Pancreas (tissue), 10 donors: ENCODE results near the gene OR8B8. TPM values are rescaled to one million over a fixed set of nuclear protein-coding genes. Genes with fewer than 3 reads are reported as not detected.

Experiments
- ATAC-seq, 4 donors: fragments of 200-7000 bp; cut with Tn5 transposase; one replicate each; pipeline versions ENCODE4 v1.8.0 to v1.9.1; 2020; ENCODE audit warnings: mild to moderate bottlenecking in 4 of 4, moderate library complexity in 4 of 4
- DNase-seq, 6 donors: peaks; one replicate each; pipeline ENCODE4 v3.0.0-alpha.2; 2020
- FAIRE-seq: peaks from 2 replicates; lab custom pipeline; 2012; peaks lifted over from hg19 to GRCh38; lab: Jason Lieb, UNC
- H3K27ac ChIP-seq, 4 donors: fragments of 200-600 bp; sonication (generic); 1 replicate in 3 of 4; 2 replicates in 1 of 4; pipeline versions ENCODE4 v1.5.0 to v1.8.0; 2020
- H3K27me3 ChIP-seq, 4 donors: fragments of 200-600 bp; one replicate each; pipeline ENCODE4 v1.8.0; 2021
- H3K36me3 ChIP-seq, 3 donors: fragments of 200-600 bp; sonication (generic) in 1 of 3; one replicate each; pipeline versions ENCODE4 v1.5.0 to v1.8.0; 2020 to 2021
- H3K4me1 ChIP-seq, 3 donors: fragments of 200-600 bp; one replicate each; pipeline ENCODE4 v1.8.0; 2021
- H3K4me3 ChIP-seq, 4 donors: fragments of 200-600 bp; sonication (generic) in 2 of 4; one replicate each; pipeline versions ENCODE4 v1.5.0 to v1.8.0; 2020 to 2021
- H3K9me3 ChIP-seq, 4 donors: fragments of 200-600 bp; one replicate each; pipeline ENCODE4 v1.8.0; 2021
- WGBS, 2 donors: extraction: QIAGEN DNeasy Blood & Tissue Kit; methylation state at CpG; one replicate each; pipeline ENCODE4 v1.1.7; 2013; 5-methylcytosine and 5-hydroxymethylcytosine counted together
- intact Hi-C, 3 donors: fragments of 100-400 bp; cut with DNase I; formaldehyde crosslinking; loops; one replicate each; pipeline versions ENCODE4 v1.11.1 to v1.14.2; 2022
- polyA plus RNA-seq, 2 donors: library from polyadenylated mRNA; stranded (reverse); fragments of 200-250 nt; gene quantifications; one replicate each; pipeline ENCODE4 v1.2.3, GENCODE V29; 2013
- total RNA-seq, 6 donors: library from RNA; stranded (reverse); fragmentation: NEBNext Ultra II Directional in 4 of 6; extraction: Animal tissue kit (Norgen Biotek cat#: 25700) in 4 of 6; gene quantifications; one replicate each; pipeline versions ENCODE4 v1.2.1 to v1.2.4, GENCODE V29; 2021 to 2023
- TF ChIP-seq, protein P1 (sequence below), 4 donors: fragments of 200-600 bp; sonication (generic) in 3 of 4; IDR thresholded peaks; one replicate each; pipeline versions ENCODE4 v1.5.0 to v1.8.0; 2021; ENCODE audit warnings: antibody characterized with exemption in 4 of 4
- donor health status: healthy with polysubstance abuse.
- donor health status: DM: no; HTN: no; CAD: no; lungs with moderate emphysema.
- donor health status: DM: no; HTN: no; CAD: no.
- donor health status: control.
- donor health status: control.
- donor health status: Bipolar disorder and iron deficiency.
- donor health status: DM: yes; HTN: yes; CAD: no.
- donor health status: DM: no; HTN: no; CAD: no.
- donor health status: DM: no; HTN: no; CAD: no.
- donor health status: DM: yes; HTN: yes; CAD: no.

The OR8B8 gene
- total and polyA plus RNA-seq, 8 donors: not detected

DNA sequence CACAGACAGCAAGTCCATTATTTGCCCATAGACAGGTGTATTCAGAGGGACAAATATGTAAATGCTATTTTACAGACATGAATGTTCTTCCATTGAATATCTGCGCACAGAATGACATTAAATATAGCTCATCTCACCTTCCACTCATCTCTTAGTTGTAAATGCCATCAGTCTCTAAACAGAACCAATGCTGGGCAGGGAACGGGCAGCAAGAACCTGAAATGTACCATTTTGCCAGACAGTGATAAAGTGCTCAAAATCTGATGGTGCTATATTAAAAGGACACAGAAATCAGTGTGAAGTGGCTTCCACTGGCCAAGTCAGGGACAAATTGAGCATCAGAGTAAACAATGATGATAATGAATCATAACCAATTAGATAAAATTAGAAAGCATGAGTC, 10.8 kb downstream of the OR8B8 start:
- ATAC-seq (no peak), FAIRE-seq (no peak), DNase-seq (no peak)
- peaks cover 0 to 4% (median 0%) of the 10 kb centered on the region in 4 donors for H3K27me3 ChIP-seq
- TF ChIP-seq, protein P1, sequence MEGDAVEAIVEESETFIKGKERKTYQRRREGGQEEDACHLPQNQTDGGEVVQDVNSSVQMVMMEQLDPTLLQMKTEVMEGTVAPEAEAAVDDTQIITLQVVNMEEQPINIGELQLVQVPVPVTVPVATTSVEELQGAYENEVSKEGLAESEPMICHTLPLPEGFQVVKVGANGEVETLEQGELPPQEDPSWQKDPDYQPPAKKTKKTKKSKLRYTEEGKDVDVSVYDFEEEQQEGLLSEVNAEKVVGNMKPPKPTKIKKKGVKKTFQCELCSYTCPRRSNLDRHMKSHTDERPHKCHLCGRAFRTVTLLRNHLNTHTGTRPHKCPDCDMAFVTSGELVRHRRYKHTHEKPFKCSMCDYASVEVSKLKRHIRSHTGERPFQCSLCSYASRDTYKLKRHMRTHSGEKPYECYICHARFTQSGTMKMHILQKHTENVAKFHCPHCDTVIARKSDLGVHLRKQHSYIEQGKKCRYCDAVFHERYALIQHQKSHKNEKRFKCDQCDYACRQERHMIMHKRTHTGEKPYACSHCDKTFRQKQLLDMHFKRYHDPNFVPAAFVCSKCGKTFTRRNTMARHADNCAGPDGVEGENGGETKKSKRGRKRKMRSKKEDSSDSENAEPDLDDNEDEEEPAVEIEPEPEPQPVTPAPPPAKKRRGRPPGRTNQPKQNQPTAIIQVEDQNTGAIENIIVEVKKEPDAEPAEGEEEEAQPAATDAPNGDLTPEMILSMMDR (IDR thresholded peaks at IDR 0.05): no peak
- H3K4me1 ChIP-seq: no peaks in the 10 kb centered on the region
- intact Hi-C loops: no loop called here
- no peak overlapping the region for H3K4me3 ChIP-seq
- WGBS, 2 donors: 81 to 84% methylated on average over 2 of the region's 2 CpGs
- no peaks in the 10 kb centered on the region for H3K36me3 ChIP-seq
- no peak overlapping the region for H3K27ac ChIP-seq
- H3K9me3 ChIP-seq: no peaks in the 10 kb centered on the region

DNA sequence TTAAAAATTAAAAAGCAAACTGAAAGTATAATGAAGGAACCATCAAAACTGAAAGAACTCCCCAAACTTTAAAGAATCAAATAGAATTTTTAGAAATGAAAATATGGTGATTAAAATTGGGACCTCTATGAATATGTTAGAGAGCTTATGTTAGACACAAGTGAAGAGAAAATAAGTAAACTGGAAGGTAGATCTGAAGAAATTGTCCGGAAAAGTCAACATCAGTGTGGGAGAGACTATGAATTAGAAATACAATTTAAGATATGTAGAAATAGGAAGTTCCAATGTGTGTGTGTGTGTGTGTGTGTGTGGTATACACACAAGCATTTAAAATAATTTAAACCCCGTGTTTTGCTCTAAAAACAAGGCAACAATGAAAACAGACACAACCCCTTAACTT, 15.9 kb downstream of the OR8B8 start:
- no peaks in the 10 kb centered on the region for H3K36me3 ChIP-seq
- 71 to 78% methylated on average over 2 of the region's 2 CpGs for WGBS, 2 donors
- no peaks in the 10 kb centered on the region for H3K27me3 ChIP-seq
- no peaks in the 10 kb centered on the region for H3K9me3 ChIP-seq
- no peak overlapping the region for H3K27ac ChIP-seq
- TF ChIP-seq, protein P1 (IDR thresholded peaks at IDR 0.05): no peak
- no peak overlapping the region for H3K4me3 ChIP-seq
- DNase-seq (no peak), ATAC-seq (no peak), FAIRE-seq (no peak)
- H3K4me1 ChIP-seq: no peaks in the 10 kb centered on the region
- intact Hi-C loops: no loop called here

DNA sequence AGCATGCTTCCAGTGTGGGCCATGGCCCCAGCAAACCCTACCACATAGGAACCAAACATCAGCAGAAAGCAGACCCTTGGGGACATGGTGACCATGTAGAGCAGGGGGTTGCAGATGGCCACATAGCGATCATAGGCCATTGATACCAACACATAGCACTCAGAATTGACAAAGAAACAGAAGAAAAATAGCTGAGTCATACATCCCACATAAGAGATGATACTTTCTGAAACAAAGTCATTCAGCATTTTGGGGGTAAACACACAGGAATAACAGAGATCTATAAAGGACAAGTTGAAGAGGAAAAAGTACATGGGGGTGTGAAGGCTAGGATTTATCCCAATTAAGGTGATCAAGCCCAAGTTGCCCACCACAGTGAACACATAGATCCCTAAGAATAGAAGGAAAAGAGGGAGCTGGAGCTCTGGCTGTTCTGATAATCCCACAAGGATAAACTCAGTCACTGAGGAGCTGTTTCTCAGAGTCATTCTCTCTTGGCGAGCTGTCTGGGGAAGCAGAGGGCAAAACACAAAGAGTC, 21.0 kb downstream of the OR8B8 start, which contains the start of gene OR8B4:
TSS of gene OR8B4 (minus strand) at position 488 of the 538 bp plus-strand sequence. CDS start at position 488, 0 bp downstream.
- no peaks in the 10 kb centered on the region for H3K4me1 ChIP-seq
- ATAC-seq: no peak
- intact Hi-C loops: no loop called here
- H3K9me3 ChIP-seq: no peaks in the 10 kb centered on the region
- H3K27me3 ChIP-seq: no peaks in the 10 kb centered on the region
- TF ChIP-seq, protein P1 (IDR thresholded peaks at IDR 0.05): no peak
- FAIRE-seq: no peak
- 73 to 80% methylated on average over 2 of the region's 2 CpGs for WGBS, 2 donors
- no peak within 1 kb of the TSS for H3K4me3 ChIP-seq
- H3K27ac ChIP-seq: no peak within 1 kb of the TSS
- no peak for DNase-seq
- H3K36me3 ChIP-seq: no peaks in the 10 kb centered on the region

DNA sequence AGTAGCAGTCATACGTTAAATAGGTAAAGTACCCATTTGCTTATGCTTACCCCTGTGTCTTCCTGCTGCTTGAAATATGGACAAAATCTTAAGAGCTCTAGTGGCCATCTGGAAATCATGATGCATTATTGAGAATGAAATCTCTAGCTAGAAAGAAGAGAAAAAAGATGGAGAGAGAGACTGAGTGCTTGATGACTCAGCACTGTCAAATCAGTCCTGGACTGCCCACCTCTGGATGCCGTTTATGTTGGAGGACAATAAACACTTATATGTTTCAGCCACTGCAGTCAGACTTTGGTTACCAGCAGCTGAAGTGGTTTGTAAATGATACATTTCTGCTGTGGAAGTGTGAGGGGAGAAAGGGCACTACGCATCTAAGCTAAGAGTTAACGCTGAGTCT, 24.5 kb downstream of the OR8B8 start:
- no peak overlapping the region for H3K4me3 ChIP-seq
- TF ChIP-seq, protein P1 (IDR thresholded peaks at IDR 0.05): no peak
- ATAC-seq (no peak), DNase-seq (no peak), FAIRE-seq (no peak)
- no peak overlapping the region for H3K27ac ChIP-seq
- WGBS, 2 donors: 64 to 69% methylated on average over 4 of the region's 4 CpGs
- H3K36me3 ChIP-seq: no peaks in the 10 kb centered on the region
- H3K27me3 ChIP-seq: no peaks in the 10 kb centered on the region
- intact Hi-C loops: no loop called here
- no peaks in the 10 kb centered on the region for H3K9me3 ChIP-seq
- no peaks in the 10 kb centered on the region for H3K4me1 ChIP-seq

DNA sequence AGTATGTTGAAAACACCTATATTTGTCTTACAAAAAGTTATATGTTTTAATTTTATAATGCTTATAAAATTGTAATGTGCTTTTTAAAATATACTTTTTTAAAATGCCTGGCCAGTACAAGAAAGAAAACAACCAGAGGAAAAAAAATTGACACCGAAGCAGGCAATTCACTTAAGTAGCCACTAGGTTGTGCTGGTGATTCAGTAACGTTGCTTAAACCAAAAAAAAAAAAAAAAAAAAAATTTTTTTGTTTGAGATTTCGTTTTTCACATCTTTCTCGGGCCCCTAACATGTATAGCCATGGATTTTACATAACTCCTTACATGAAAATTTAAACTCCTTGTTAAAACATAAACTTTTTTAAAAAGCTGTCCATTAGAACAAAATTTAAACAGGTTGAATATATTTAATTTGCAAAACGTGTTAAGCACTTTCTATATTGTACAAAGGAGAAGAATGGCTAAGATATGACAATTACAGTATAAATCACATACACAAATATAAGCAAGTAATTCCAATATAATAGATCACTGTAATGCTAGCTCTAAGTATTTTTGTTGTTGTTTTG, 30.1 kb downstream of the OR8B8 start:
- DNase-seq (no peak), ATAC-seq (peak in 3 of 4 donors; percentile 54 to 67 (median 54)), FAIRE-seq (peak; percentile 45)
- intact Hi-C loops: no loop called here
- no peak overlapping the region for H3K27ac ChIP-seq
- 14 to 20% methylated on average over 5 of the region's 5 CpGs for WGBS, 2 donors
- no peaks in the 10 kb centered on the region for H3K36me3 ChIP-seq
- TF ChIP-seq, protein P1 (IDR thresholded peaks at IDR 0.05): peak; percentile 23 to 58 (median 49)
- no peaks in the 10 kb centered on the region for H3K9me3 ChIP-seq
- H3K27me3 ChIP-seq: peaks cover 0 to 7% (median 0%) of the 10 kb centered on the region in 4 donors
- no peaks in the 10 kb centered on the region for H3K4me1 ChIP-seq
- no peak overlapping the region for H3K4me3 ChIP-seq
